ENCODE results near the gene SKAP1.
A peak's percentile ranks its signal among the peaks of the same experiment; 100 is the strongest.
"Not testable (repeated sequence)": the region's sequence is repeated elsewhere in the genome, so short reads cannot be mapped to it uniquely, and the experiment has no call there.

SKAP1 gene

DNA sequence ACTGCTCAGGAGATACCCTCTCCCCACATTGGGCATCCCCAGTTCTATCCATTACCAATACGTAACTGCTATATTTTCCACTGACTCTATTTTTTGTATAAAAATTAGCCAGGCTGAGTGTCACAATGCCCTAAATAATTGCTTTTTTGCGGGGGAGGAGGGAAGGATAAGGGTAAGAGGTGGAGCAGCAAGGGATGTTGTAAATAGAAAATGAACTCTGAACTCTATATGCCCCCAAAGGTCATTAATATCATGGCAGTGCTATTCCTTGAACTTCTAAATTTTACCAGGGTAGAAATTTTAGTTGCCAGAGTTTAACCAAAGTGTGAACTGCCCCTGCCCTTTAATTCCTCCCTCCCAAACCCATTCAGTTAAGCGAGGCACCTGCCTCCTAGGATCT is 118.7 kb downstream of the SKAP1 start:
- DNase-seq: no peak

DNA sequence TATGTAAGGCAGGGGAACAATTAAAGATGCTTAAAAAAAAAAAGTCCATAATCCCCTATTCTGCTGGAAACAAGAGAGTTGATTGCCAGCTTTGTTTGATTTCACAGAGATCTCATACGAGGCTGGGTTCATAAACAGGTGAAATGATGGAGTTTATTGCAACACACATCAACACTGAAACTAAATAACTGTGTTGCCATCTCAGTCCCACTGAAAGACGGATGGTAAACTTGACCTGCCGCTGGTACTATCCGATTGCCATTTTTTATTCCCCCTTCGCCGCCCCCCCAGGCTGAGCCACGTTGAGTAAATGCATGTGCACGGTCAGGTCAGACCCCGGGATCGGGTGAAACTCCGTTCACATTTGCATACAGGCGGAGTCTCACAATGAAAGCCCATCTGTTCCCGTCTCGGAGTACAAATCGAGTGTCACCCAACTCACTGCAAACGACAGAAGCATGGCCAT is 119.2 kb downstream of the SKAP1 start:
- DNase-seq: peak; percentile 52

DNA sequence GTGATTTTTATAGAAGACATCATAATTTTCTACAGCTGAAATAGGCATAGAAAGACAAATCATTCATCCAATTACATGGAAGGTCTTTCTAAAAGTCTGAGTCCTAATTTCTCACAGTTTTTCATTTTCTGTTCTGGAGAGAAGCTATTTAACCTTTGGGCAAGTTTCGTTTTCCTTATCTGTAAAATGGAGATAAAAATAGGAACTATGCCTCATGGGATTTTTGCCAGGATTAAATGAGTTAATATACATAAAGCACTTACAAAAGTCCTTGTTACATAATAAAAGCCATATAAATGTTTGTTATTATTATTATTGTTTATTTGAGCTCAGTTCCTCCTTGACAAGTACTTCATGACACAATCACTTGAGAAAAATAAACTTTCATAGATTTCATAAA is 121.4 kb downstream of the SKAP1 start:
- no peak for DNase-seq

DNA sequence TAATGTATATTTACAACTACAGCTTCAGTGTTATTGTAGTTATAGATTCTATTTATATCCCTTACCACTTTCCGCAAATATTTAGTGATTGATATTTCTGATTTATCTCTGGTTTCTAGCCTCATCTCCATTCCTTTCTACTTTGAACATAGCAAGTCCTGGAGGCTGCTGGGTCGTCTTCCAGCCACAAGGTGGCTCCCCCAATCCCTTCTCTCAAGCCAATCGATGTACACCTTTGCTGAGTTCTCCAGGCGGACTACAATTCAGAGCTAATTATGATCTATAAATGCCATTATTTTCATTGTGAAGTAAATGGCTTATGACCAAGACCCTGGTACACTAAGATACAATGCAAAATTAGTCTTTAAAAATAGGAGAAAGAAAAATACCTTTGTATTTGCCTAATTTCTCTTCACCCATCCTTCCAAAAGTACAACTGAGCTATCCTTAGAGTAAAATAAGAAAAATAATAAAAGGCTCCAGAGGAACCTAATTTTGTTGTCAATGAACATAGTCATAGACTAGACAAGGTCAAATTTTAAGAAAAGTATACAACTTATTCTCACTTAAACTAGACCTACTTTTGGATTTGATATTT is 122.1 kb downstream of the SKAP1 start:
- DNase-seq: no peak

DNA sequence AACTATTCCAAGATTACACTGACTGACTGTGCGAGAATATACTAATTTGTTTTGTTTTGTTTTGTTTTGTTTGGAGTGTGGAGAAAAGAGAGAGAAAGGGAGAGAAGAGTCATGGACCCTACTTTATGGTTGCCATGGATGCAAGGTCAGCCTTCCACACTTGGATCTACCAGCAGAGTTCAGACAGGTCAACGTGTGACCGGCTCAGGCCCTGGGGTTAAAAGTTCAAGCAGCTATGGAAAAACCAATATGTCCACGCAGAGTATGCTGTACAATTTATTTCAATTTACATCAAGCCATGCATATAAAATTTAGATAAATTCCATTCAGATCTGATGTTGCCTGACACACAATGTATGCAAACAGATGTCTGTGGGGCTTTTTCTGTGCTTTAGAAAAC is 122.8 kb downstream of the SKAP1 start:
- no peak for DNase-seq

DNA sequence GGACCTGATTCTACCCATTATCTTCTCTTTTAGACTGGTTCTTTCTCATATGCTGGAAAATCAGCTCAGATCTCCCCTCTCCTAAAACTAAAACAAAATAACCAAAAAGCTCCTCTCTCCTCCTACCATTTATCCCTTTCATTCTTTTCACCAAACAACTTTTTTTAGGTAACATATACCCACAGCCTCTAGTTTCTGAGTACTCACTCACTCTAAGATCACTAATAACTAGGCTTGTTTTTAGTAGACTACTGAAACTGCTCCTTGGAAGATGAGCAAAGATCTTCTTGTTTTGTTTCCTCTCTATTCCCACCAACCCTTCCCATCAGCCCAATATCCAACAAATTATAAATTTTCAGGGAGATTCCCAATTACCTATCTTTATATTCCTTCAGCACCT is 129.0 kb downstream of the SKAP1 start:
- DNase-seq: no peak

DNA sequence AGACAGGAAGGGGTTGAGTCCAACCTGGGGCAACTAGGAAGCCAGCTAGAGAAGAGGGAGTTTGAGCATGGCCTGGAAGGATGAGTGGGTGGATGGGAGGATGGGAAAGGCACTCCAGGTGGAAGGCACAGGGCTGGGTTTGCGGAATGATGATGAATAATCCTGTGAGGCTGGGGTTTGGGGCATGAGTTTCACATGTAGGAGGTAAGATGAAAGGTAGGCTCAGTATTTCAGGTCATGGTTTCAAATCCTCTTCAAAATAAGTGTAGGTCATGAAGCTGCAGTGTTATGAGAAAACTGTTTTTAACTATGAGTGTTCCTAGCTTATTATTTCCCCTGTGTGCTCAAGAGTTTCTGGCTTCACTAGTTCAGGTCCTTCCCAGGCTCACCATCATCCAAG is 130.3 kb downstream of the SKAP1 start:
- no peak for DNase-seq

DNA sequence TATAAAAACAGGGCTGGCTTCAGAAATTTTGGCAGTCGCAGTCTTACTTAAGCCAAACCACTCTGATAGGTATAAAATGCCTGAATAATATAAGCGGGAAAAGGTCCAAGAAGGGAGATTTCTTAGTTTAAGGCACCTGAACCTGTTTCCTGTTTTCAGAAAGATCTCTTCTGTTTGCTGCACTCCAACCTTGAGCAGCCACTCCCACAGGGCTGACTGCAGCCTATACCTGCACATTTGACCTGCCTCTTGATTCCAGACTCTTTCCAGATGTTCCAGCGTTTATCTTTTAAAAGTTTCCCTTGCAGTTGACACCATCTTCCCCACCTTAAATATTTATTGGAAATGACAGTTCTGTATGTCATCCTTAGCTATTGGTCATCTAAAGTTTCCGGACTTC is 132.2 kb downstream of the SKAP1 start:
- no peak for DNase-seq

DNA sequence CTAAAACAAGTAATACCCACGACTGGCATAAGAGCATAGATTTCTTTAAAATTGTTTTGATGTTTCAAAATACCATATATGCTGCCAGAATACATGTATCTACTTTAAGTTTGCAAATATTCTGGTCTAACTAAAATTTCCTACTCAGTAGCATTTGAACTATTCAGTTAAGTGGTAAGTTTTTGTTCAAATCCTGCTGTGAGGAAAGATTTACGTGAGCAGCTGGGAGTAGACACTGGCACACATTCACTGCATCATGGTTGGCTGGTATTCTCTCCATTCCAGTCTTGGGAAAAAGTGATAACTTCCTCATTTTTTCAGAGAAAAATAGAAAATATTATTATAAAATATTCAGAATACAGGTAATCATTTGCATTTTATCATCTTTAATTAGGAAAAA is 133.6 kb downstream of the SKAP1 start:
- no peak for DNase-seq

DNA sequence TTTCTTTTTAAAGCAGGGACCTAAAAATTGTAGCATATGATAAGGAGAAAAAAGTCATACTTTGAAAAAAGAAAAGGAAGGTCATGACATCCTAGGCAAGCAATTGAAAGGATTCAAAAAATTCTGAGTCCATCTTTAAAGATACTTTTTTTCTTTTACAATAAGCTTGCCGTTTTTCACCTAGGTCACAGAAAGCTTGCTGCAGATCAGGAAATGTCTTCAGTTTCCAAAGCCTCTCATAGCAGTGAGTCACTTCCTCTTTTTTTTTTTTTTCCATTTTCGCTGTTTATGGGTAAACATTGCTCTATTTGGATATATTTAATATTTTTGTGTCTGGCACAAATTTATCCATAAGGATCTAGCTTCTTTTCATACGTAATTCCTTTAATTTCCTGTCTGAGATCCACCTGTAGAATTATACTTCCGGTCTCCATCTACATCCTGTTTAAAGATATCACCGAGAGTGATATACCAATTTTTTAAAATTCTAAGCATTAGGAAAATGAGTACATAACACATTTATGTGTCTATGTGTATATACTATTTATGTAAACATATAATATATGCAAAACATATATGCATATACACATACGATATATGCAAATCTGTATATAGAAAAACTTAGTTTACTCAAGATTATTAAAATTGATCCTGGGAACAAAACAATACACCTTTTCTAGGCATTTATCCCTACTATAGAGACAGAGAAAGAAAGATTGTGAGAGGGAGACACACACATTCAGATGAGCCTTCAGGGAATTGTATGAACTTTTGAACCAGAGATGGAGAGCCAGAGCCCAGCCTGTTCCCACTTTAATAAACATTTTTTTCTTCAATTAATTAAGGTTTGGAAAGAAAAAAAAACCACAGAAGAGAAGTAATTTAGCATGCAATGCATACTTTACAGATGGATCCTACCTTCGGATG is 134.4 kb downstream of the SKAP1 start:
- no peak for DNase-seq

DNA sequence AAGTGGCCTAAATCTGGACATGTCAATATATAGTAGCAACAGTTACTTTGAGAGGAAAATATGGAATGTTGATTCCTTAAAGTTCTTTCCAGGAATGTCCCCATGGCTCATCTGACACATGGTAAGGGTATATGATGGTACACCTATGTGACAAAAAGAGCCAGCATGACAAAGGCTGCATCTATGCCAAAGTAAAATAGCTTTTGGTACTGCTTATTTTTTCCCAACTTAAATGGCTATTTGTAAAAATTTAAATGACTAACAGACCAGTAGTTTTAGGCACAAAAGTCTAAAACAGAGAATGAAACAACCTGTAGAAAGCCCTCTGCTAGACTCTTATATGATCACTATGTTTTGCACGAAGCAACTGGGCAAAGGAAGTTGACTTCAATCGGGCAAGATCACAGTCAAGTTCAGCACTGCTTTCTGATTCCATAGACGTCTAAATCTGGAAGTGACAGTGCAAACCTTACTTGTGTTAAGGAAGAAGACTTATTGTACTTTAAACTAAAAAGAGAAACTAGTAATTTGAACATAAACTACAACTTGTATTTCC is 135.1 kb downstream of the SKAP1 start:
- DNase-seq: no peak

DNA sequence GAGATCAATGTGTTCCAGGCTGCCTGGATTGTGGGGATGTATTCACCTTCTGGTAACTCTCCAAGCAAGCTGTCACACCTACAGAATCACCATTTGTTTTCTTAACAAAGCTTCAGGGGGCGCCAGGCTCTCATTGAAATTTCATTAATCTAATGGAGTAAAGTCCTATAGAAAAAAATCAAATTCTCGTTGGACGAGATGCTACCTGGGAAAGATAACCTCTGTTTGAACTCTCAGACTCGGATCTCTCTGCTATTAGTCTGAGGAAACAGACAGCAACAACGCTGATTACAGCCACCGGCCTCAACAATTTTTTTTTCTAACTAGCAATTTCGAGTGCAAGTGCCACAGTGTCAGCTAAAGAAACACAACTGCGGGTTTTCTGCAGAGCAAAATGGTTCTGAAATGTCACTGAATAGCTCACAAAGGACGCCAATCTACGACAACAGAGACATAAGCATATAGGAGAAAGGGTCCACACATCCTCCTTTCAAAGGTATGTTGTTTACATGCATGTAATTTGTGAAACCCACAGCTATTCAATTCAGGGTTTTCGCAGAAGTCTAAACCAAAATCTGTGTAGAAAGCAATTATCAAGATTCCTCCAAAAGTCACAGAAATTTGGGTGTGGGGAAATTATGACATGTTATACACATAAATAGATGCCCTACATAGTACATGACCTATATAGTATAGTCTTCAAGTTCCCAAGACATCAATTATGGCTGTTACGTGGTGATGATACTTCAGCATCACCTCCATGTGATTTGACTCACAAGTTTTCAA is 135.8 kb downstream of the SKAP1 start:
- DNase-seq: no peak

DNA sequence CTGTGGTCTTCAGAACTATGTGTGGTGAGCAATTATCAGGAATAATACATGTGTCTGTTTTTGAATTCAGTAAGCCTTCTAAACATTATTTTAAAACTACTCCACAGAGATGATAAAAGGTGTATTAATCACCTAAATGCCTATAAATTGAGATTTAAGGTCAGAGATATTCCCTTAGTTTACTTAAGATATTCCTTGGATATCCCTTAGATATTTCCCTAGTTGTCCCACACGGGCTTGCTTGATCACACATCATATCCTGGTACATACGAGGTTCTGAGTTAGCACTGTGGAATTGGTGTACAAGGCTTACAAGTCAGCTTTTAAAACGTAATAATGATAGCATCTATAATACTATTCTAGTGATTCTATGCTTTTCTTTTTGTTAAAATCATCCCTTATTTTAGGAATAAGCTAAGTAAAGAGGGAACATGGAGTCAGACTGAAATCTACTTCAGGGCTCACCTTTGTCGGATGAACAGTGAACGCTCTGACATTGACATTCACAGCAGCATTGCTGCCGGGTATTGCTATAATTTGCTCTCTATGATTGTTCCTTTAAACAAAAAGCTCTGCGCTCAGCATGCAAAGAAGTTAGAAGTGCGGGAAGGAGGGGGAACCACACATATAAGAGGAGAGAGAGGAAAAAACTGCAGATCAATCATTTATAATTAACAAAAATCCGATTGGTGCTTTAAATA is 136.5 kb downstream of the SKAP1 start:
- DNase-seq: no peak

DNA sequence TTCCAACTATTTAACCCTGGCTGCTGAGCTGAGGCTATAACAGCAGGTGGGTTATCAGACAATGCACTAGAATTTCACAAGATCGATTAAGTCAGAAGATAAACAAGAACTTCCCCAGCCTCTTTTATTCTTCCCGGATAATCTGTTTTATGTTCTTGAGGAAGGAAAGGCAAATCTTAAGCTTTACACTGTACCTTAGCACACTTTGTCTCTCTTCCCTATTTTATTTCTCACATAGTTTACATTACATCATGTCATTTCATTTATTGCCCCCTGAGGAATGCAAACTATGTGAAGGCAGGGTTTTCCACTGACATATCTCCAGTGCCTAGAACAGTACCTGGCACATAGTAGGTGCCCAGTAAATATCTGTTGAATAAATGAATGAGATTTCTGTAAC is 139.6 kb downstream of the SKAP1 start:
- DNase-seq: no peak

DNA sequence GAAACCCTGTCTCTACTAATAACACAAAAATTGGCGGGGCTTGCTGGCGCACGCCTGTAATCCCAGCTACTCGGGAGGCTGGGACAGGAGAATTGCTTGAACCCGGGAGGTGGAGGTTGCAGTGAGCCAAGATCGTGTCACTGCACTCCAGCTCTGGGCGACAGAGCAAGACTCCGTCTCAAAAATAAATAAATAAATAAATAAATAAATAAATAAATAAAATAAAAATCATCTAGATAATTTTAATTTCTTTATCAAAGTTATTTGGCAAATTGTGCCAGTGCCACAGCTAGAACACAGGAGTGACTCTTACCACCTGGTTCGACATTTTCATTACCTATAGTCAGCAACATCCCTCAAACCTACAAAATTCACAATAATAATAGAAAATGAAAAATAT is 143.1 kb downstream of the SKAP1 start:
- not testable (repeated sequence) for DNase-seq

DNA sequence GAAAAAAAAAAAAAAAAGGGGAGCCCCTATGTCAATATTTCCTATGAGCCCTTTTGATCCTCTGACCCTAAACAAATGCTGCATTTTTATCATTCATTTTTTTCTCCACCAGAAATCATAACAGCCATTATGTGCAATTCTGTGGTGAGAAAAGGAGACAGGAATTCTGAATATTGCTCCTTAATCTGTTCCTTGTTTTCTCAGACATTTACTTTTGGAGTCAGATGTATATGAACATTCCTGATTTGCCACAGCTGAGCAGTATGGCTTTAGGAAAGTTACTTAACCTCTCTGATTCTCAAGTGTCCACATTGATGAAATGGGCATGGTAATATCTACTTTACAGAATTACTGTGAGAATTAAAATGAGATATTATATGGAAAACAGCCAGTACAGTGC is 144.4 kb downstream of the SKAP1 start:
- DNase-seq: no peak

DNA sequence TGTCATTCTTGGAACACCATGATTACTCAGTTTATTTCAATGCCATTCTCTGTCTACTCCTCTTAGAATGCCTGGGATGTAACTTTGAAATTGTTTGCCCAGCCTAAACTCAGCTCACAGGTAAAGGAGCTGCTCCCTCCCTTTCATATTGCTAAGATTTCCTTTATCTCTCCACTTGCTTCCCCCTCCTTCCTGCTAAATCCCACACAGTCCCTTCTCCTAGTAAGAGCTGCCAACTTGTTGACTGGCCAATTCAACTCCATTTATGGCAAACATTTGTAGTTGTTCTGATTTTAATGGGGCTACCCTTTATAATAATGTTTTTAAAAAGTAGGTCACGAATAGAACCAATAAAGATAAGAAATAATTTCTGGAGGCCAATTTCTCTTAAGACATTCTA is 146.1 kb downstream of the SKAP1 start:
- DNase-seq: no peak

DNA sequence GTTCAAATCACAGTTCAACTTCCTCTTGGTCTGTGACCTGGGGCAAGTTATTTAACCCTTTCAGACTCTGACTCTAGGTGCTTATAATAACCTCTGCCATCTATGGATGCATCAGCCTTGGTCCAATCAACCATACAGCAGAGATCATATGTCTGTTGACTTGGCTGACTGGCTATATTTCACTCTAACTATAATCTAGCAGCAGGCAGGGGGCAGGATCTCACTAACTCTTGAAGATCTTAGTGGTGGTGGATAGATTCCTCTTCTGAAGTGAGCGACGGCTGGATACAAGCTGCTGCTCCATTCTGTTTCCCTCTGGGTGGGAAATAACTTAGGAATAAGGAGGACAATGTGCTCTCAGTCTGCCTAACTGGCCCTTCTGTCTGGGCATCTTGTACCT is 146.6 kb downstream of the SKAP1 start:
- DNase-seq: no peak

DNA sequence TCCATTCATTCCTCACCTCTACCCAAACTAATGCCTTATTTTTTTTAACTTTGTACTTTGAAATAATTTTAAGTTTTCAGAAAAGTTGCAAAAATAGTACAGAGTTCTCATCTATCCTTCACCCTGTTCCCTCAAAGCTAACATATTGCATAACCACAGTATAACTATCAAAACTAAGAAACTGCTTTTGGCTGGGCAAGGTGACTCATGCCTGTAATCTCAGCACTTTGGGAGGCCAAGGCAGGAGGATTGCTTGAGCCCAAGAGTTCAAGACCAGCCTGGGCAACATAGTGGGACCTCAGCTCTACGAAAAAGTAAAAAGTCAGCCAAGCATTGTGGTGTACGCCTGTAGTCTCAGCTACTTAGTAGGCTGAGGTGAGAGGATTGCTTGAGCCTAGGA is 147.7 kb downstream of the SKAP1 start:
- no peak for DNase-seq

DNA sequence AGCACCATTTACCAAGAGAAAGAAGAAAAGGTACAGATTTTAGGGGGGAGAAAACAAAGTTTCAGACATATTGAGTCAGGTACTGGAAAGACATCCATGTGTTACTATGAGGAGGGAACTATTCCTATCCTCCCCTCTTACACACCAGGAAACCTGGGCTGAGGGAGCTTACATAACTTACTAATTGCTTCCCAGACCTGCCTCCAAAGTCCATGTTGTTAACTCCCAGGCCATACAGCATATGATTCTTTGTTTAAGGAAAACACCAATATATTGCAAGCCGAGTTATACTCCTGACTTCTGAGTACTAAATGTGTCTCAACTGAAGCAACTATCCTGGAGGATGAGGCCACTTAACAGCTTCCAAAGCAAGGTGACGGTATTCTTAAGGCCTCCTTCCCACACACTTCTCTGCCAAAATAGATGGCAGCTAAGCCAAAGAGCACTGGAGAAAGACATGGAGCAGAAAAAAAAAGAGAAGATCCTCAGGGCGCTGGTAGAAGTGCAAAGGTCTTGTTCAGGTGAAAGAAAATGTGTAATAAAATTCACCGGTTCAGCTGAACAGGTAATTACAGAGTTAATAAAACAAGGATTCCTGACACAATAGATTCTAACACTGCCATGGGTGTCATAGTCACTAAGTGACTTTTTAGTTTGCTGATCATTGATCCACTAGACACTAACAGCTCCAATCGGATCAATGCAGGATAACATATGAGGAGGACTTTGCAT is 151.1 kb downstream of the SKAP1 start:
- DNase-seq: no peak

DNA sequence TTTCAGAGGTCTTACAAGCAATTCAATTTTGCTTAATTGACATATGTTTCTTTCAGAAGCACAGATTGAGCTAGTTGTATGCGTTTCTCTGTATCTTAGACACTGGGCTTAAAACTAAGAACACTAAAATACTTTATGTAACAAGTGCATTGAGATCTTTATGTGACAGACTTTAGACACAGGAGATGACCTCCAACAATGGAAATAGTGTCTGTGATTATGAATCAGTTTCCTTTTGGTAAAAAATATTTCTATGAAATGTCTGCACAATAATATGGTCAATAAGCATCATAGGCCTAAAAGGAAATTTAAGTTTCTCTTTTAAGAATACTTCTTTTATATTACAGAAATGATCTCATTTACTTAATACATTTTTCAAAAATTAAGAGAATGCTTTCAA is 153.2 kb downstream of the SKAP1 start:
- no peak for DNase-seq

DNA sequence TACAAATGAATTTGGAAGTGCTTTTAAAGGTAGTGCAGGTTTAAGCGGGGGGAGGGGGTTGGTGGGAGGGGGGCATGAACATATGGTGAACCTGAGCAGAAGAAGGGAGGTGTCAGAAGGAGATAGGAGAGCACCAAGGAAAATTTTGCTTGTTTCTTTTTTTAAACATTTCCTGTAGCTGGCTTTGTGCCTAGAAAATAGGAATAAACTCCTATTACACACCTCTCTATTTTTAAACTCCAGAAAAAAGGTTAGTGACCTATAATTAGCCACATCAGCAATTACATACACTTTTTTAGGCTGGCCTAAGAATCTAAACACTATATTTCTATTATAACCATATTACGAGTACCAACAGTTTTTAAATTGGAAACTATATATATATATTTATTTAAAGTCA is 159.1 kb downstream of the SKAP1 start:
- DNase-seq: no peak
